Fibroblast of mammary gland (primary cell): ENCODE measurements around the gene MBOAT2.

ENCODE experiments used
- DNase-seq: peaks from one replicate; pipeline ENCODE4 v3.0.0-alpha.2; 2010; ENCODE audit warnings: low read depth
- H3K4me3 ChIP-seq: 2 replicates; pipeline ENCODE4 v1.5.1; 2011; ENCODE audit warnings: low read depth, mild to moderate bottlenecking, low read length, moderate library complexity; ENCODE audit not compliant: control insufficient read depth
- TF ChIP-seq, protein P1 (sequence below): conservative IDR thresholded peaks from 2 replicates; pipeline ENCODE4 v1.5.1; 2011; ENCODE audit warnings: low read depth, low read length, inconsistent platforms; ENCODE audit not compliant: control insufficient read depth, insufficient read depth

The MBOAT2 gene

DNA sequence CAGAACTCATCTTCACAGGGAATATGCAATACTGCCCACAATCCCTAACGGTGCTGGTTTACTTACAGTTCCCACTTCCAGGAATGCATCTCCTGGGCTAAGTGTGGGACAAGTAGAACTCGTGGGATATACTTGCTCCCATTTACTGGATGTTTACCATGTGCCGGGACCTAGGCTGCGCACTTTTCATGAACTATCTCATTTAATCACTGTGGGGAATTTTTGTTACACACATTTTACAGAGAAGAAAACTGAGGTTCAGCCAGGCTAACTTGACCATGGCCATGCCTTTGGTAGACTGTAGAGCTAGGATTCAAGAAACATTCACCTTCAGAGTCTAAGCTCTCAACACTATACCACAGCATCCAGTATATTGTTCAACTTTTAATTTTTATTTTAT lies 24.4 kb upstream of the MBOAT2 start:
- TF ChIP-seq, protein P1, sequence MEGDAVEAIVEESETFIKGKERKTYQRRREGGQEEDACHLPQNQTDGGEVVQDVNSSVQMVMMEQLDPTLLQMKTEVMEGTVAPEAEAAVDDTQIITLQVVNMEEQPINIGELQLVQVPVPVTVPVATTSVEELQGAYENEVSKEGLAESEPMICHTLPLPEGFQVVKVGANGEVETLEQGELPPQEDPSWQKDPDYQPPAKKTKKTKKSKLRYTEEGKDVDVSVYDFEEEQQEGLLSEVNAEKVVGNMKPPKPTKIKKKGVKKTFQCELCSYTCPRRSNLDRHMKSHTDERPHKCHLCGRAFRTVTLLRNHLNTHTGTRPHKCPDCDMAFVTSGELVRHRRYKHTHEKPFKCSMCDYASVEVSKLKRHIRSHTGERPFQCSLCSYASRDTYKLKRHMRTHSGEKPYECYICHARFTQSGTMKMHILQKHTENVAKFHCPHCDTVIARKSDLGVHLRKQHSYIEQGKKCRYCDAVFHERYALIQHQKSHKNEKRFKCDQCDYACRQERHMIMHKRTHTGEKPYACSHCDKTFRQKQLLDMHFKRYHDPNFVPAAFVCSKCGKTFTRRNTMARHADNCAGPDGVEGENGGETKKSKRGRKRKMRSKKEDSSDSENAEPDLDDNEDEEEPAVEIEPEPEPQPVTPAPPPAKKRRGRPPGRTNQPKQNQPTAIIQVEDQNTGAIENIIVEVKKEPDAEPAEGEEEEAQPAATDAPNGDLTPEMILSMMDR: no peak
- H3K4me3 ChIP-seq: no peak overlapping the region
- DNase-seq: no peak

GRCh38 chr2:9025746-9026145 lies 22.3 kb upstream of the MBOAT2 start:
- no peak overlapping the region for H3K4me3 ChIP-seq
- TF ChIP-seq, protein P1: no peak
- DNase-seq: no peak

GRCh38 chr2:9024575-9024974 lies 21.1 kb upstream of the MBOAT2 start:
- H3K4me3 ChIP-seq: no peak overlapping the region

DNA sequence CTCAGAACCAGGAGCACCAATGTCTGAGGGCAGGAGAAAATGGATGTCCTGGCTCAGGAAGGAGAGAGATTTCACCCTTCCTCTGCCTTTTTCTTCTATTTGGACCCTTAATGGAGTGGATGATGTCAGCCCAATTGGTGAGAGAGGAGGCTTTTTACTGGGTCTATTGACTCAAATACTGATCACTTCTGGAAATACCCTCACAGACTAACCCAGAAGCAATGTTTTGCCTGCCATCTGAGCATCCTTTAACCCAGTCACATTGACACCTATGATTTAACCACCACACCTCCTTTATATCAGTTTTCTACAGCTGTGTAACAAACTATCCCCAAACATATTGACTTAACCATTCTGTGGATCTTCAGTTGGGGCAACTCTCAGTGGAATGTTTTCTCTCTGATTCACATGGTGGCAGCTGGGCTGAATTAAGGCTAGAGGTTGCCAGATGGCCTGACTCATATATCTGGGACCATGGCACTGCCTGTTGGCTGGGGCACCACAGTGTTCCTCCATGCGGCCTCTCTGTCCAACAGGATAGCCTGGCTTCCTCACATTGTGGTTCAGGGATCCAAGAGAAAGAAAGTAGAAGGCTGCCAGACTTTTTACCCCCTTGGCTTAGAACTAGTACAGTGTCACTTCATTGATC lies 18.2 kb upstream of the MBOAT2 start:
- TF ChIP-seq, protein P1: no peak
- peak; percentile 48 for DNase-seq
- H3K4me3 ChIP-seq: no peak overlapping the region

More at GRCh38 chr2:9024575-9024974, 21.1 kb upstream of the MBOAT2 start:
- DNase-seq: no peak
- TF ChIP-seq, protein P1: no peak

DNA sequence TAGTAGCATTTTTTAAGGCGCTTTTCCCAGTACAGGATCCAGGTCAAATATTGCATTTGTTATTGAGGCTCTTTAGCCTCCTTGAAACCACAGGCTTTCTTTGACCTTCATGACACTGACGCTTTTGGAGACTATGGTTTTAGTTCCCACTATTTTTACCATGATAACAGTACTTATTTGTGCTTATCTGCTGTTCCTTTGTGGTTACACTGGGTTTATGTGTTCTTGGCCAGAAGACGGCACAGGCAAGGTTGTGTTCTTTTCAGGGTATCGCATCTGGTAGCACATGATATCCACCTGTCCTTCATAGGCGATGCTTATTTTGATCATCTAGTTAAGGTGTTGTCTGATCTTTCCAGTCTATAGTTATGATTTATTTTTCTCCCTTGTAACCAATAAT lies 16.8 kb upstream of the MBOAT2 start:
- DNase-seq: no peak
- no peak overlapping the region for H3K4me3 ChIP-seq
- TF ChIP-seq, protein P1: no peak

DNA sequence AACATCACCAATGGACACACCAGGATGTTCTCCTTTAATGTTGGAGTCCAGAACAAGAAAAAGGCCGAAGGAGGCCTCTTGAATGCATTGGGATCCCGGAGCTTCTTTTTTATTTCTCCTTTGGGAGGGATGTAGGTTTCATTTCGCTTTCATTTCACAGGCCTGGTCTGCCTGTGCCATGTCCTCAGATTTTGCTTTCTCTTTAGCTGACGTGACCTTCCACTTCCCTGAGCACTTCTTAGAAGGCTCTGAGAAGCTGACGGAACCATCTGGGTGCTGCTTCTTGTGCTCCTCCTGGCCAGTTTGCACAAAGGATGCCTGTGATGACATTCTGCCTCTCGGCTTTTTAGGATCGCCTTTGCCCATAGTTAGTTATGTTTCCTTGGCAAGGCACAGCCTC lies 15.1 kb upstream of the MBOAT2 start:
- TF ChIP-seq, protein P1: no peak
- H3K4me3 ChIP-seq: no peak overlapping the region
- DNase-seq: no peak

DNA sequence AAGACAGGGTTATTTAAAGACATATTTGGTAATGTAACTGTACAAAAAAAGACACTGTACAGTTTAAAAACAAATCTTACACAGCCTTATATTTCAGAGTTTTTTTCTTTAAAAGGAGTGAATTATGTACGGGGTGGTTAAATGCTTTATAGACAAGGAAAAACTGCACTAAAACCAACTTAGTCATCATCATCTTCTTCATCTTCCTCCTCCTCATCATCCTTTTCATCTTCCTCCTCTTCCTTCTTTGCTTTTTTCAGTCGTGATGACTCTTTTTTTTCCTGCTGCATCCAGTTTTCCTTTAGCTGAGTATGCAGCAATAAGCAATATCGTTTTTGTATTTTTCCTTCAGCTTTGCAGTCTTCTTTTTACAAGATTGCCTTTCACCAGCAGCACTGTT lies 14.6 kb upstream of the MBOAT2 start:
- DNase-seq: no peak
- TF ChIP-seq, protein P1: no peak
- no peak overlapping the region for H3K4me3 ChIP-seq
